DMS 273 treated with DMSO at 0.1 percent for 48 hours (cell line): ENCODE measurements around the gene ZCCHC7.

Experiments
- DNase-seq: peaks from one replicate; lab custom pipeline; 2025; lab: John Stamatoyannopoulos, UW

ZCCHC7 gene

GRCh38 chr9:37210737-37211523 lies 90.6 kb downstream of the ZCCHC7 start:
- DNase-seq: no peak

GRCh38 chr9:37212435-37212834 lies 92.1 kb downstream of the ZCCHC7 start:
- no peak for DNase-seq

GRCh38 chr9:37215381-37215780 lies 95.0 kb downstream of the ZCCHC7 start:
- no peak for DNase-seq

GRCh38 chr9:37215830-37216229 lies 95.5 kb downstream of the ZCCHC7 start:
- DNase-seq: no peak

- DNase-seq: no peak
Measured at GRCh38 chr9:37217161-37217560, 96.8 kb downstream of the ZCCHC7 start.

GRCh38 chr9:37218800-37219425 lies 98.5 kb downstream of the ZCCHC7 start:
- DNase-seq: no peak

GRCh38 chr9:37220971-37221370 lies 100.6 kb downstream of the ZCCHC7 start:
- DNase-seq: no peak

GRCh38 chr9:37221489-37222106 lies 101.2 kb downstream of the ZCCHC7 start:
- DNase-seq: no peak

GRCh38 chr9:37229455-37229854 lies 109.1 kb downstream of the ZCCHC7 start:
- DNase-seq: no peak

- no peak for DNase-seq
Measured at GRCh38 chr9:37229882-37230482, 109.6 kb downstream of the ZCCHC7 start.

GRCh38 chr9:37236822-37237221 lies 116.4 kb downstream of the ZCCHC7 start:
- no peak for DNase-seq

- DNase-seq: no peak
Measured at GRCh38 chr9:37238122-37238521, 117.7 kb downstream of the ZCCHC7 start.

- DNase-seq: no peak
Measured at GRCh38 chr9:37239224-37239859, 119.0 kb downstream of the ZCCHC7 start.

GRCh38 chr9:37239921-37240320 lies 119.5 kb downstream of the ZCCHC7 start:
- no peak for DNase-seq

GRCh38 chr9:37241340-37241739 lies 121.0 kb downstream of the ZCCHC7 start:
- no peak for DNase-seq

GRCh38 chr9:37242089-37242488 lies 121.7 kb downstream of the ZCCHC7 start:
- no peak for DNase-seq

GRCh38 chr9:37243588-37244345 lies 123.4 kb downstream of the ZCCHC7 start:
- DNase-seq: no peak

- no peak for DNase-seq
Measured at GRCh38 chr9:37246826-37247225, 126.5 kb downstream of the ZCCHC7 start.

GRCh38 chr9:37248651-37249163 lies 128.3 kb downstream of the ZCCHC7 start:
- no peak for DNase-seq

- DNase-seq: no peak
Measured at GRCh38 chr9:37251452-37251851, 131.1 kb downstream of the ZCCHC7 start.

- no peak for DNase-seq
Measured at GRCh38 chr9:37253377-37253937, 133.1 kb downstream of the ZCCHC7 start.
